Measurements from ENCODE around the gene SLC50A1.

SLC50A1 gene

DNA sequence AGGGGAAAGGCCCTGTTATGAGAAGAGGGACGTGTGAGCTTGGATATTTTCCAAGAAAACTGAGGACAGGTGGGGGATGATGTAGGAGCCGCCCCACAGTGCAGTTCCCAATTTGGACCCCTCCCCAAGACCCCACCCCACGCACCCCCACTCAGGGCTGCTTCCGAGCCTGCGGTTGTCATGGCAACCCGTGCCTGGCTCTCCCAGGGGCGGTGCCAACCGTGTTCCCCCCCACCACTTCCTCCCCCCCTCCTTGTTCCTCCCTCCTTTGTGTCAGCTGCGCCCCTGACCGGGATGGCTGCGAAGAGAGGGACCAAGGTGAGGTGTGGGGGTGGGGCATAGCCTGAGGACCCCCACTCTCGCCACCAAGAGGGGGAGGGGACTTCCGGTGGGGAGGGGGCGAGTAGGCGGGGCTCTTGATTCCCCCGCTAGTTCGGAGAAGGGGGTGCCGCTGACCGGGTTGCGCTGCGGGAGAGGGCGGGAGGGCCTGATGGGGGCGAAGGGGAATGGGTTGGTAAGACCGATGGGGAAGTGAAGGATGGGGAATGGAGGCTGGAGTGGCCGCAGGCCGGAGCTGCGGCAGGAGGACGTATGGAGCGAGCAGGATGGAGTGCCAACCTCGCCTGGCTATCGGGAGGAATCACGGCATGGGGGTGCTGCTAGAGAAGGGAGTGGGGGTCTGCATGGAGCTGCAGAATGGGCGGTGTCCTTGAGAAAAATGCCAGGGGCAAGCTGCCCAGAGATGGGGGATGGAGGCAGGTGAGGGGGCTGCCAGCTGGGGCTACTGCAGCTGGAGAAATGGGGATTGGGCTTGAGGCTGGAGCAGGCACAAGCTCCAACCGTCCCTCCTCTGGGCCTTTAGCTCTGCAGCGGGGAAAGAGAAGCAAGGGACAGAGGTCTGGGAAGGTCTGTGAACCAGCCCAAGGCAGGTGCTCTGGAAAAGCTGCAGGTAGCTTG, 39.0 kb downstream of the SLC50A1 start:
- H3K4me1 ChIP-seq (ENCODE audit: control insufficient read depth, insufficient read depth, low read length), result peaks cover 23% of the 10 kb centered on the region
- H3K9ac ChIP-seq (ENCODE audit: low read depth, low read length), result peak overlapping the region; percentile 97

DNA sequence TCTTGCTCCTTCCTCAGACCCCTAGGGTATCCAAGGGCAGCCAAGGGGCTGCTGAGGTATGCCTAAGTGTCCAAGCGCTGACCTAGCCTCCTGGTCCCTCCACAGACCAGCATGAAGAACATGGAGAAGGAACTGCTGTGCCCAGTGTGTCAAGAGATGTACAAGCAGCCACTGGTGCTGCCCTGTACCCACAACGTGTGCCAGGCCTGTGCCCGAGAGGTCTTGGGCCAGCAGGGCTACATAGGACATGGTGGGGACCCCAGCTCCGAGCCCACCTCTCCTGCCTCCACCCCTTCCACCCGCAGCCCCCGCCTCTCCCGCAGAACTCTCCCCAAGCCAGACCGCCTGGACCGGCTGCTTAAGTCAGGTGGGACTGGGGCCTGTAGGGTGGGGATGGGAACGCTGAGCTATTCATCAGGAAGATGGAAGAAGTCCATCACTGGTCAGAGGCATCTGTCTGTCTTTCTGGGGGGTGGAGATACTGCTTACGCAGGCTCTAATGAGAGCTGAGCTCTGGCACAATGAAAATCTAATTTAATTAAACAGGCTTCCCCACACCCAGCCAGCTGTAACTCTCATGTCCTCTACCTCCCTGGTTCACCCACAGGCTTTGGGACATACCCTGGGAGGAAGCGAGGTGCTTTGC, 39.8 kb downstream of the SLC50A1 start:
- H3K27me3 ChIP-seq (ENCODE audit: control insufficient read depth, insufficient read depth, low read length), result no peaks in the 10 kb centered on the region
- peak overlapping the region; percentile 81 for H3K4me2 ChIP-seq (ENCODE audit: low read length)
- H3K9ac ChIP-seq (ENCODE audit: low read depth, low read length), result no peak overlapping the region
- peaks cover 23% of the 10 kb centered on the region for H3K4me1 ChIP-seq (ENCODE audit: control insufficient read depth, insufficient read depth, low read length)
- H3K9me3 ChIP-seq (replicated peaks; ENCODE audit: low read length), result no peaks in the 10 kb centered on the region
- H3K4me3 ChIP-seq (ENCODE audit: low read length), result peak overlapping the region; percentile 87
- H3K36me3 ChIP-seq (ENCODE audit: insufficient read depth, low read length), result peaks cover 11% of the 10 kb centered on the region

More for the DNA sequence above, 39.0 kb downstream of the SLC50A1 start:
- Histone ChIP-seq H3K4me2 (ENCODE audit: low read length) (peak overlapping the region; percentile 81), H3K36me3 (ENCODE audit: insufficient read depth, low read length) (peaks cover 12% of the 10 kb centered on the region), H3K4me3 (ENCODE audit: low read length) (peak overlapping the region; percentile 87), H3K27me3 (ENCODE audit: control insufficient read depth, insufficient read depth, low read length) (no peaks in the 10 kb centered on the region), H3K9me3 (replicated peaks; ENCODE audit: low read length) (no peaks in the 10 kb centered on the region)

DNA sequence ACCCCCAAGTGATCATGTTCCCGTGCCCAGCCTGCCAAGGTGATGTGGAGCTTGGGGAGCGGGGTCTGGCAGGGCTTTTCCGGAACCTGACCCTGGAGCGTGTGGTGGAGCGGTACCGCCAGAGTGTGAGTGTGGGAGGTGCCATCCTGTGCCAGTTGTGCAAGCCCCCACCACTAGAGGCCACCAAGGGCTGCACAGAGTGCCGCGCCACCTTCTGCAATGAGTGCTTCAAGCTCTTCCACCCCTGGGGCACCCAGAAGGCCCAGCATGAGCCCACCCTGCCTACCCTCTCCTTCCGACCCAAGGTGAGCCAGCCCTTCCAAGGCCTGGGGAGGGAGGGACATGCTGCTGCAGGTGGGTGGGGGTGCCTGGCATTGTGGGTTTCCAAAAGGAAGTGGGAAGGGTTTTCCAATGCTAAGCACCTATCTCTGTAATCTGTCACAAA, 40.3 kb downstream of the SLC50A1 start:
- Histone ChIP-seq H3K4me3 (ENCODE audit: low read length) (no peak overlapping the region), H3K36me3 (ENCODE audit: insufficient read depth, low read length) (peaks cover 9% of the 10 kb centered on the region), H3K9ac (ENCODE audit: low read depth, low read length) (no peak overlapping the region), H3K27me3 (ENCODE audit: control insufficient read depth, insufficient read depth, low read length) (no peaks in the 10 kb centered on the region), H3K4me2 (ENCODE audit: low read length) (no peak overlapping the region), H3K4me1 (ENCODE audit: control insufficient read depth, insufficient read depth, low read length) (peaks cover 23% of the 10 kb centered on the region), H3K9me3 (replicated peaks; ENCODE audit: low read length) (no peaks in the 10 kb centered on the region)

DNA sequence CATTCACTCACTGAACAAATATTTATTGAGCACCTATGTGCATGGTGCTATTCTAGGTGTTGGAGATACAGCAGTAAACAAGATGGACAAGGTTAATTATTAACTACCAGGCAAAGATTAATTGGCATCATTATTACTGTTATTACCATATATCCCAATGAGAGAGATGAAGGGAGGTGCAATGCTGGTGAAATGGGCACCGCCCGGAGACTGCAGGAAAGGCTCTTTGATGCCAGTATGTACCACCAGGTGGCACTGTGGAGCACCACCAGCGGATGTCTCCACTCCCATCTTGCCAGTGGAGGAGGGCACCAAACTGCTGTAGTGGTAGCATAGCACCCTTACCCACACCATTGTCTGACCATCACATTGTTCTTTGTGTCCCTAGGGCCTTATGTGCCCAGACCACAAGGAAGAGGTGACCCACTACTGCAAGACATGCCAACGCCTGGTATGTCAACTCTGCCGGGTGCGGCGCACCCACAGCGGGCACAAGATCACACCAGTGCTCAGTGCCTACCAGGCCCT, 41.0 kb downstream of the SLC50A1 start:
- Histone ChIP-seq H3K4me1 (ENCODE audit: control insufficient read depth, insufficient read depth, low read length) (peaks cover 23% of the 10 kb centered on the region), H3K4me3 (ENCODE audit: low read length) (no peak overlapping the region), H3K4me2 (ENCODE audit: low read length) (no peak overlapping the region), H3K9me3 (replicated peaks; ENCODE audit: low read length) (no peaks in the 10 kb centered on the region), H3K9ac (ENCODE audit: low read depth, low read length) (no peak overlapping the region), H3K27me3 (ENCODE audit: control insufficient read depth, insufficient read depth, low read length) (no peaks in the 10 kb centered on the region), H3K36me3 (ENCODE audit: insufficient read depth, low read length) (peaks cover 9% of the 10 kb centered on the region)

DNA sequence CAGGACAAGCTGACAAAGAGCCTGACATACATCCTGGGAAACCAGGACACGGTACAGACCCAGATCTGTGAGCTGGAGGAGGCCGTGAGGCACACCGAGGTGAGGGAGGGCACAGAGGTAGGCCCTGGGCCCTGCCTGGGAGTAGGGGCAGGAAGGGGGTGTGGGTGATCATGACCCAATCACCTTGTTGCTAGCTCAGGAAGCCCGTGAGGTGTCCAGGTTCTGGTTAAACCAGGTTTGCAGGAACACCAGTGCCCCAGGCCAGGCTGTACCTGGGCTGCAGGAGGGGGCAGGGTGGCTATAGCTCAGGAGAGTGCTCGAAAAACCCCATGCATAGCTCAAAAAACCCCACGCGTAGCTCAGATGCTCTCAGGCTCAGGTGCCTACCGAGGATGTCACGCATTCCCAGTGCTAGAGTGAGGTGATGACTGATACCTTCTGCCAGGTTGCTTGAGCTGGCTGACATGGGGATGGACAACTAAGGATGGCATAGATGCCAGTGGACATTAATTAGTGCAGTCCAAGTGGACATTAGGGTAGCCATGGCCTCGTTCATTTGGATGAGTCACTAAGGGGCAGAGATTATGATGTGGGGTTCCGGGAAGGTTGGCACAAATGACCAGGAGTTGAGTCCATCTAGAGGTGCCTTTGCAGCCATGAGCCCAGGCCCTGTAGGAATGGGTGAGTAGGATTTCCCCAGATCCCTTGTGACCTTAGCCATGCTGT, 41.7 kb downstream of the SLC50A1 start:
- H3K27me3 ChIP-seq (ENCODE audit: control insufficient read depth, insufficient read depth, low read length), result no peaks in the 10 kb centered on the region
- no peak overlapping the region for H3K4me3 ChIP-seq (ENCODE audit: low read length)
- peaks cover 16% of the 10 kb centered on the region for H3K4me1 ChIP-seq (ENCODE audit: control insufficient read depth, insufficient read depth, low read length)
- no peak overlapping the region for H3K4me2 ChIP-seq (ENCODE audit: low read length)
- no peaks in the 10 kb centered on the region for H3K9me3 ChIP-seq (replicated peaks; ENCODE audit: low read length)
- peaks cover 9% of the 10 kb centered on the region for H3K36me3 ChIP-seq (ENCODE audit: insufficient read depth, low read length)
- H3K9ac ChIP-seq (ENCODE audit: low read depth, low read length), result no peak overlapping the region

DNA sequence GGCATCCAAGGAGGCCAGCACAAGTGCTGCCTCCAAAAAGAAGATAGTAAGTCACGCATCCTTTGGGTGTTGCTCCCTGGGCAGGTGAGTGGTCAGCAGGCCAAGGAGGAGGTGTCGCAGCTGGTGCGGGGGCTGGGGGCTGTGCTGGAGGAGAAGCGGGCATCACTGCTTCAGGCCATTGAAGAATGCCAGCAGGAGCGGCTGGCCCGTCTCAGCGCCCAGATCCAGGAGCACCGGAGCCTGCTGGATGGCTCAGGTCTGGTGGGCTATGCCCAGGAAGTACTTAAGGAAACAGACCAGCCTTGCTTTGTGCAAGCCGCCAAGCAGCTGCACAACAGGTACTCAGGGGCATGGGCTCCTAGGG, 42.2 kb downstream of the SLC50A1 start:
- Histone ChIP-seq H3K27me3 (ENCODE audit: control insufficient read depth, insufficient read depth, low read length) (no peaks in the 10 kb centered on the region), H3K9ac (ENCODE audit: low read depth, low read length) (no peak overlapping the region), H3K36me3 (ENCODE audit: insufficient read depth, low read length) (peaks cover 9% of the 10 kb centered on the region), H3K4me1 (ENCODE audit: control insufficient read depth, insufficient read depth, low read length) (peaks cover 15% of the 10 kb centered on the region), H3K9me3 (replicated peaks; ENCODE audit: low read length) (no peaks in the 10 kb centered on the region), H3K4me2 (ENCODE audit: low read length) (no peak overlapping the region), H3K4me3 (ENCODE audit: low read length) (no peak overlapping the region)

DNA sequence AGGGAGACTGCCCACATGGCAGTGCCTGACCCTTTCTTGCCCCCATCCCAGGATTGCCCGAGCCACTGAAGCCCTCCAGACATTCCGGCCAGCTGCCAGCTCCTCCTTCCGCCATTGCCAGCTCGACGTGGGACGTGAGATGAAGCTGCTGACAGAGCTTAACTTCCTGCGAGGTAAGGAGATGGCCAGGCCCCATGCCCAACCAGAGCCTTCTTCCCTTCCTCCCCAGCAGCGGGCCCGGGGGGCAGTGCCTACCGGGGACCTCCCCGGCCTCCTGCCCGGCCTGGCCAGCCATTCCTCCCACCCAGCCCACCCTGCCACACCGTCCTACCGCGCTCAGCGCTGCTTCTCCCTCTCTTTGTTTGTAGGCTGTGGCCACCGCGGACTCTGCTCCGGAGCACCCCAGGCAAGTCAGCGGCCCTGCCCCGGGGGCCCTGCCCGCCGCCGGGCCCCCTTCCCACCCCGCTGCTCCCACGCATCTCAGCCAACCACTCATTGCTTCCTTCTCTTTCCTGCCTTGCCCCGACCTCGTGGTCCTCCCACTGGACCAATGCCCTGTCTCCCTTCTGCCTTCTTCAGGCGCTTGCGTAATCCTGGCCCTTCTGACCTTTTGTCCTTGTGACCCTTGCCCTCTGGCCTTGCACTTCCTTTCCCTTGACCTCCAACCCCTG, 42.9 kb downstream of the SLC50A1 start:
- Histone ChIP-seq H3K9me3 (replicated peaks; ENCODE audit: low read length) (no peaks in the 10 kb centered on the region), H3K9ac (ENCODE audit: low read depth, low read length) (no peak overlapping the region), H3K4me3 (ENCODE audit: low read length) (no peak overlapping the region), H3K27me3 (ENCODE audit: control insufficient read depth, insufficient read depth, low read length) (no peaks in the 10 kb centered on the region), H3K36me3 (ENCODE audit: insufficient read depth, low read length) (peaks cover 9% of the 10 kb centered on the region), H3K4me2 (ENCODE audit: low read length) (no peak overlapping the region), H3K4me1 (ENCODE audit: control insufficient read depth, insufficient read depth, low read length) (peaks cover 11% of the 10 kb centered on the region)

DNA sequence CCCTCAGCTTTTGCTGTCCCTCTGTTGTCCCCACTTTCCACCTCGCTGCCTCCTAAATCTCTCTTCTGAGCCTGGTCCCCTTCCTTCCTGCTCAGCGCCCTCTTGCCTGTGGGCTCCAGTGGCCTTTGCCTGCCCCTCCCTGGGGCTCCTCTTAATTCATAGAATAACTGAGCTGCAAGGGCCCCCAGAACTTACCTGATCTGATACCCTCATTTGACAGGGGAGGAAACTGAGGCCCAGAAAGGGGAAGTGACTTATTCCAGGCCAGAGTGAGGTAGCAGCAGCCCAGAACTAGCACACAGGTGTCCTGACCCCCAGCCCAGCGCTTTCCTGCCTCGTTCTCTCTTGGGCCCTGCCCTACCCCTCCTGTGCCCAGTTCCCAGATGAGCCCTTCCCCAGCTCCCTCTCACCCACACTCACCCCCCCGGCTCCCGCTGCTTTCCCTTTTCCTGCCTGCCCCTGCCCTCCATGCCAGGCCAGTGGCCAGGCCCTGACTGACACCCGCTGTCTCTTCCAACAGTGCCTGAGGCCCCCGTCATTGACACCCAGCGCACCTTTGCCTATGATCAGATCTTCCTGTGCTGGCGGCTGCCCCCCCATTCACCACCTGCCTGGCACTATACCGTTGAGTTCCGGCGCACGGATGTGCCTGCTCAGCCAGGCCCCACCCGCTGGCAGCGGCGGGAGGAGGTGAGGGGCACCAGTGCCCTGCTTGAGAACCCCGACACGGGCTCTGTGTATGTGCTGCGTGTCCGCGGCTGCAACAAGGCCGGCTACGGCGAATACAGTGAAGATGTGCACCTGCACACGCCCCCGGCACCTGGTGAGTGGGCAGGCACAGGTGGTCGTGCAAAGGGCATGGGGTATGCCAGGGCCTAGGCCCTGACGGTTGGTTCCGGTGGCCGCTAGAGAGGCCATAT, 43.7 kb downstream of the SLC50A1 start:
- Histone ChIP-seq H3K9ac (ENCODE audit: low read depth, low read length) (no peak overlapping the region), H3K4me3 (ENCODE audit: low read length) (no peak overlapping the region), H3K36me3 (ENCODE audit: insufficient read depth, low read length) (peaks cover 9% of the 10 kb centered on the region), H3K27me3 (ENCODE audit: control insufficient read depth, insufficient read depth, low read length) (no peaks in the 10 kb centered on the region), H3K4me1 (ENCODE audit: control insufficient read depth, insufficient read depth, low read length) (peaks cover 4% of the 10 kb centered on the region), H3K4me2 (ENCODE audit: low read length) (no peak overlapping the region), H3K9me3 (replicated peaks; ENCODE audit: low read length) (no peaks in the 10 kb centered on the region)

DNA sequence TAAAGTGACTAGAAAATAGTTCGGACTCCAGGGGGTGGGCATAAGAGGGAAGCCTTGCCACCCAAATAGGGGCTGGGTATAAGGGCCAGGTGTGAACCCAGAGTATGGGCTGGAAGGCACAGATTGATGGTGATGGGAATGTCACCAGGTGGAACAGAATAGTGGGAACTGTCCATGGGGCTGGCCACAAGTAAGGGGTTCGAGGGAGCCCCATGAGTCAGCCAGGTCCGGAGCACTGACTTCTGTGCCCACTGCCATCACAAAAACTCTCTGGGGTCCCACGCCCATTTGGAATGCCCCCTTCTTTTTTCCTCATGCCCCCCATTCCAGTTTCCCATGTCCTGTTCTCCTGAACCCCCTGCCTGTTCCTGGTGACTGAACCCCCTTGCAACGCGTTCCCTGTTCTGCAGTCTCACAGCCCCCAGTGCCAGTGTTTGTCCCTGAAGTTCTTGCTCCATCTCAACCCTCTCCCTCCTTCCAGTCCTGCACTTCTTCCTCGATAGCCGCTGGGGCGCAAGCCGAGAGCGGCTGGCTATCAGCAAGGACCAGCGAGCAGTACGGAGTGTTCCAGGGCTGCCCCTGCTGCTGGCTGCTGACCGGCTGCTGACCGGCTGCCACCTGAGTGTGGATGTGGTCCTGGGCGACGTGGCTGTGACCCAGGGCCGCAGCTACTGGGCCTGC, 45.9 kb downstream of the SLC50A1 start:
- H3K4me1 ChIP-seq (ENCODE audit: control insufficient read depth, insufficient read depth, low read length), result peaks cover 2% of the 10 kb centered on the region
- H3K4me2 ChIP-seq (ENCODE audit: low read length), result no peak overlapping the region
- peaks cover 9% of the 10 kb centered on the region for H3K36me3 ChIP-seq (ENCODE audit: insufficient read depth, low read length)
- H3K9ac ChIP-seq (ENCODE audit: low read depth, low read length), result no peak overlapping the region
- no peak overlapping the region for H3K4me3 ChIP-seq (ENCODE audit: low read length)
- H3K27me3 ChIP-seq (ENCODE audit: control insufficient read depth, insufficient read depth, low read length), result no peaks in the 10 kb centered on the region
- H3K9me3 ChIP-seq (replicated peaks; ENCODE audit: low read length), result no peaks in the 10 kb centered on the region

DNA sequence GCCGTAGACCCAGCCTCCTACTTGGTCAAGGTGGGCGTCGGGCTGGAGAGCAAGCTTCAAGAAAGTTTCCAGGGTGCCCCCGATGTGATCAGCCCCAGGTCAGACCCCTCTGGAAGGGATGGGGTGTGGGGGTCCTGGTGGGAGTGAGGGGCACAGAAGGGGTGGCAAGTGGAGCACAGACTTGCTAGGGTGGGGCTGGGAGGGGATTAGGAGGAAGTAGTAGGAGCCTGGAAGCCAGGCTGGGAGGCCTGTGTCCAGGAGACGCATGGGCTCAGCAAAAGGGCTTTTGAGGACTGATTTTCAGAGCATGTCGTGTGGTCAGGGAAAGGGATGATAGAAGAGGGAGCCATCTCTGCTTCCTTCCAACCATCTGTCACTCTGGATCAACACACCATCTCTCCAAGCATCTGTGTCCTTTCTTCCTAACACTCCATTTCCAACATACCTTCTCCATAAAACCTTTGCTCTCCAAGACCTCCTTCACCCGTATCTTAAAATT, 46.4 kb downstream of the SLC50A1 start:
- H3K9ac ChIP-seq (ENCODE audit: low read depth, low read length), result no peak overlapping the region
- peaks cover 9% of the 10 kb centered on the region for H3K36me3 ChIP-seq (ENCODE audit: insufficient read depth, low read length)
- no peaks in the 10 kb centered on the region for H3K27me3 ChIP-seq (ENCODE audit: control insufficient read depth, insufficient read depth, low read length)
- no peaks in the 10 kb centered on the region for H3K9me3 ChIP-seq (replicated peaks; ENCODE audit: low read length)
- H3K4me3 ChIP-seq (ENCODE audit: low read length), result no peak overlapping the region
- peaks cover 2% of the 10 kb centered on the region for H3K4me1 ChIP-seq (ENCODE audit: control insufficient read depth, insufficient read depth, low read length)
- no peak overlapping the region for H3K4me2 ChIP-seq (ENCODE audit: low read length)

Data from skeletal muscle satellite cell (primary cell).